Stimulated activated naive CD4-positive, alpha-beta T cell (primary cell): ENCODE measurements around the gene RRH.

ENCODE experiments used
- DNase-seq, 6 experiments: peaks; one replicate each; lab custom pipeline; 2025; lab: John Stamatoyannopoulos, UW

The RRH gene

DNA sequence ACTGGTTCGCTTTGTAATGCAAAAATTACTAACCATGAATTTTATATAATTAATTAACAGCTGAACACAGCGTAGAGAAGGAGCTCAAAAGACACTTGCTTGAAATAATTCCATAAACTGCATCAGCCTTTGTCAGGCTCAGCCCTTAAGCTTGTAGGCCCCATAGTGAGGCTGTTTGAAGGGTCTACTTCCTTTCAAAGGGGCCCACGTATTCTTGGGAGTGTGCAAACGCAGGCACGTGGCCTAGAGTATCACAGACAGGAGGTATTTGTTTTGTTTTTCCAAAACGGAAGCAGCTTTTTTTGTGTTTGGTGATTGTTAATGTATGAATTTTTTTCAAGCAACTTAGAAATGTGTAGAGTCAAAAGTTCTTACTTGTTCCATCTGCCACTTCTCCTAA, 59.3 kb downstream of the RRH start:
- DNase-seq = no peak

DNA sequence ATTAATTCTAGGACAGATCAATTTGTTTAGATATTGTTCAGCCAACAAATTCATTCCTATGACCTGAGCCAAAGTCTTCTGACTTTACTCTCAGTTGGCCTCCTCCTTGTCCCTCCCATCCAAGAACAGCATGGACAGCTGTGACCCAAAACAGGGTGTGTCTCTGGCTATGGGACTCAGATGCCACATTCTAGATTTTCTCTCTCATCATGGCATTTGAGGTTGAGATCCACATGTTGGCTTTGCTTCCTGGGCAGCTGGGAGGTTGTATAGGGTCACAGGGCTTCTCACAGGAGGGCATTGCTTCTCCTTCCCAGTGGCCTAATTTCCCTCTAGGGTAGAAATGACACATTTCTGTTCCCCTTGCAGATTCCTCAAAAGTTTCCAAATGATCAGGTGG, 62.3 kb downstream of the RRH start:
- no peak for DNase-seq
